Thymus (tissue), 11 donors: ENCODE data around the gene MAN2B2. TPM values are rescaled to one million over a fixed set of nuclear protein-coding genes. Genes with fewer than 3 reads are reported as not detected.

Experiments
- DNase-seq, 9 donors: peaks; one replicate each; pipeline ENCODE4 v3.0.0-alpha.2; 2013; ENCODE audit warnings: low spot score in 9 of 9, low read depth in 6 of 9, missing footprints in 1 of 9
- H3K27ac ChIP-seq, 2 donors: one replicate each; pipeline ENCODE4 v1.5.1; 2013; ENCODE audit warnings: control low read depth in 1 of 2, low read depth in 1 of 2, low read length in 1 of 2, mild to moderate bottlenecking in 1 of 2, moderate library complexity in 1 of 2
- H3K27me3 ChIP-seq, 2 donors: one replicate each; pipeline ENCODE4 v1.5.1; 2013; ENCODE audit warnings: low read length in 1 of 2; ENCODE audit not compliant: control insufficient read depth in 2 of 2, insufficient read depth in 1 of 2
- H3K36me3 ChIP-seq, 2 donors: one replicate each; pipeline ENCODE4 v1.5.1; 2013; ENCODE audit warnings: low read length in 1 of 2, mild to moderate bottlenecking in 1 of 2, moderate library complexity in 1 of 2; ENCODE audit not compliant: control insufficient read depth in 2 of 2, insufficient read depth in 2 of 2
- H3K4me1 ChIP-seq, 2 donors: one replicate each; pipeline ENCODE4 v1.5.1; 2013; ENCODE audit warnings: low read length in 2 of 2; ENCODE audit not compliant: control insufficient read depth in 2 of 2, insufficient read depth in 2 of 2
- H3K4me3 ChIP-seq, 2 donors: one replicate each; pipeline ENCODE4 v1.5.1; 2013; ENCODE audit warnings: low read length in 2 of 2, control low read depth in 1 of 2, mild to moderate bottlenecking in 1 of 2
- H3K9me3 ChIP-seq, 2 donors: one replicate each; pipeline ENCODE4 v1.5.1; 2013; ENCODE audit warnings: low read length in 1 of 2, mild to moderate bottlenecking in 1 of 2; ENCODE audit not compliant: control insufficient read depth in 2 of 2, insufficient read depth in 1 of 2
- WGBS: extraction: QIAGEN DNeasy Blood & Tissue Kit; methylation state at CpG from one replicate; pipeline ENCODE4 v1.1.7; 2013; 5-methylcytosine and 5-hydroxymethylcytosine counted together
- polyA plus RNA-seq: library from polyadenylated mRNA; stranded (reverse); fragments of 200-250 nt; gene quantifications from one replicate; pipeline ENCODE4 v1.2.3, GENCODE V29; 2013
- total RNA-seq: library from RNA; stranded (reverse); fragments of 120-200 nt; gene quantifications from one replicate; pipeline ENCODE4 v1.2.4, GENCODE V29; 2013
- donor health status: healthy.

Gene MAN2B2
- total and polyA plus RNA-seq, 2 donors = 6.7 to 14.3 TPM

GRCh38 chr4:6658209-6658595 lies 83.2 kb downstream of the MAN2B2 start:
- Histone ChIP-seq H3K27ac (no peak overlapping the region), H3K27me3 (peaks cover 38 to 68% of the 10 kb centered on the region in 2 donors)
- no peak for DNase-seq

GRCh38 chr4:6658597-6659075 lies 83.6 kb downstream of the MAN2B2 start:
- Histone ChIP-seq H3K27ac (peak overlapping the region in 1 of 2 donors; percentile 18), H3K4me1 (peaks cover 0 to 5% of the 10 kb centered on the region in 2 donors), H3K4me3 (peak overlapping the region in 1 of 2 donors; percentile 27), H3K36me3 (no peaks in the 10 kb centered on the region), H3K27me3 (peaks cover 42 to 72% of the 10 kb centered on the region in 2 donors), H3K9me3 (peaks cover 0 to 1% of the 10 kb centered on the region in 2 donors)
- 14% methylated on average over 52 of the region's 52 CpGs for WGBS
- DNase-seq = no peak

More at GRCh38 chr4:6658209-6658595, 83.2 kb downstream of the MAN2B2 start:
- H3K36me3 ChIP-seq = no peaks in the 10 kb centered on the region
- no peak overlapping the region for H3K4me3 ChIP-seq
- peaks cover 0 to 1% of the 10 kb centered on the region in 2 donors for H3K9me3 ChIP-seq
- peaks cover 0 to 5% of the 10 kb centered on the region in 2 donors for H3K4me1 ChIP-seq
- 89% methylated on average over 7 of the region's 7 CpGs for WGBS

- Histone ChIP-seq H3K4me3 (no peak overlapping the region), H3K27ac (no peak overlapping the region), H3K4me1 (peaks cover 0 to 5% of the 10 kb centered on the region in 2 donors), H3K9me3 (peaks cover 0 to 1% of the 10 kb centered on the region in 2 donors), H3K36me3 (no peaks in the 10 kb centered on the region), H3K27me3 (peaks cover 50 to 85% of the 10 kb centered on the region in 2 donors)
- WGBS = 72% methylated on average over 2 of the region's 2 CpGs
- no peak for DNase-seq
Observed at GRCh38 chr4:6659897-6660296, 84.9 kb downstream of the MAN2B2 start.

- 98% methylated on average over 3 of the region's 3 CpGs for WGBS
- Histone ChIP-seq H3K9me3 (peaks cover 0 to 1% of the 10 kb centered on the region in 2 donors), H3K27me3 (peaks cover 50 to 90% of the 10 kb centered on the region in 2 donors), H3K36me3 (no peaks in the 10 kb centered on the region), H3K27ac (no peak overlapping the region), H3K4me1 (peaks cover 0 to 5% of the 10 kb centered on the region in 2 donors), H3K4me3 (no peak overlapping the region)
- DNase-seq = no peak
Observed at GRCh38 chr4:6660430-6660829, 85.4 kb downstream of the MAN2B2 start.

- peaks cover 0 to 1% of the 10 kb centered on the region in 2 donors for H3K9me3 ChIP-seq
- H3K27me3 ChIP-seq = peaks cover 48 to 86% of the 10 kb centered on the region in 2 donors
- no peaks in the 10 kb centered on the region for H3K36me3 ChIP-seq
- no peak for DNase-seq
- H3K4me1 ChIP-seq = peaks cover 0 to 5% of the 10 kb centered on the region in 2 donors
- no peak overlapping the region for H3K4me3 ChIP-seq
- H3K27ac ChIP-seq = no peak overlapping the region
- WGBS = 97% methylated on average over 3 of the region's 3 CpGs
Observed at GRCh38 chr4:6662591-6662990, 87.6 kb downstream of the MAN2B2 start.

- Histone ChIP-seq H3K27ac (no peak overlapping the region), H3K27me3 (peaks cover 36 to 74% of the 10 kb centered on the region in 2 donors), H3K4me1 (peaks cover 0 to 5% of the 10 kb centered on the region in 2 donors), H3K36me3 (no peaks in the 10 kb centered on the region), H3K9me3 (peaks cover 0 to under 1% of the 10 kb centered on the region in 2 donors), H3K4me3 (no peak overlapping the region)
- DNase-seq = no peak
- WGBS = 23% methylated on average over 55 of the region's 55 CpGs
Observed at GRCh38 chr4:6663596-6664393, 88.8 kb downstream of the MAN2B2 start.

- Histone ChIP-seq H3K4me1 (no peaks in the 10 kb centered on the region), H3K27me3 (peaks cover 28 to 59% of the 10 kb centered on the region in 2 donors), H3K4me3 (no peak overlapping the region), H3K36me3 (no peaks in the 10 kb centered on the region), H3K9me3 (no peaks in the 10 kb centered on the region), H3K27ac (no peak overlapping the region)
- no peak for DNase-seq
- WGBS = 98% methylated on average over 9 of the region's 9 CpGs
Observed at GRCh38 chr4:6665320-6665654, 90.3 kb downstream of the MAN2B2 start.

- H3K9me3 ChIP-seq = no peaks in the 10 kb centered on the region
- no peak overlapping the region for H3K27ac ChIP-seq
- 97% methylated on average over 11 of the region's 11 CpGs for WGBS
Observed at GRCh38 chr4:6668391-6668790, 93.4 kb downstream of the MAN2B2 start.

GRCh38 chr4:6671648-6672047 lies 96.7 kb downstream of the MAN2B2 start:
- peaks cover 3 to 11% of the 10 kb centered on the region in 2 donors for H3K36me3 ChIP-seq
- H3K9me3 ChIP-seq = no peaks in the 10 kb centered on the region
- no peak overlapping the region for H3K27ac ChIP-seq
- H3K4me1 ChIP-seq = peaks cover 13 to 21% of the 10 kb centered on the region in 2 donors
- H3K4me3 ChIP-seq = no peak overlapping the region
- no peaks in the 10 kb centered on the region for H3K27me3 ChIP-seq
- no peak for DNase-seq
- 98% methylated on average over 1 of the region's 1 CpG for WGBS

More at GRCh38 chr4:6668391-6668790, 93.4 kb downstream of the MAN2B2 start:
- Histone ChIP-seq H3K36me3 (no peaks in the 10 kb centered on the region), H3K27me3 (peaks cover 11 to 28% of the 10 kb centered on the region in 2 donors), H3K4me3 (no peak overlapping the region), H3K4me1 (no peaks in the 10 kb centered on the region)
- no peak for DNase-seq
